ENCODE data around the gene POLA2. TPM values are rescaled to one million over a fixed set of nuclear protein-coding genes. Genes with fewer than 3 reads are reported as not detected.

POLA2 gene
- total RNA-seq, 1 experiment from 2014 or later = 35.6 TPM

GRCh38 chr11:65340226-65340625, 78.5 kb downstream of the POLA2 start:
- Mint-ChIP-seq H3K9me3 (no peaks in the 10 kb centered on the region), H3K36me3 (peaks cover 49% of the 10 kb centered on the region), H3K4me1 (peaks cover 3% of the 10 kb centered on the region), H3K27ac (no peak overlapping the region), H3K4me3 (no peak overlapping the region), H3K27me3 (ENCODE audit: low read depth) (no peaks in the 10 kb centered on the region)
- ChIA-PET CTCF (no interaction called here), POLR2A (no interaction called here)
- TF ChIP-seq SP1 (CRISPR knock-in tag; conservative IDR thresholded peaks at IDR 0.05) (no peak), JAZF1 (CRISPR knock-in tag; IDR thresholded peaks at IDR 0.05) (no peak), GTF2I (CRISPR knock-in tag; conservative IDR thresholded peaks at IDR 0.05) (no peak), ZNF138 (CRISPR knock-in tag; conservative IDR thresholded peaks at IDR 0.05) (no peak)
- TF ChIP-seq, protein P1, sequence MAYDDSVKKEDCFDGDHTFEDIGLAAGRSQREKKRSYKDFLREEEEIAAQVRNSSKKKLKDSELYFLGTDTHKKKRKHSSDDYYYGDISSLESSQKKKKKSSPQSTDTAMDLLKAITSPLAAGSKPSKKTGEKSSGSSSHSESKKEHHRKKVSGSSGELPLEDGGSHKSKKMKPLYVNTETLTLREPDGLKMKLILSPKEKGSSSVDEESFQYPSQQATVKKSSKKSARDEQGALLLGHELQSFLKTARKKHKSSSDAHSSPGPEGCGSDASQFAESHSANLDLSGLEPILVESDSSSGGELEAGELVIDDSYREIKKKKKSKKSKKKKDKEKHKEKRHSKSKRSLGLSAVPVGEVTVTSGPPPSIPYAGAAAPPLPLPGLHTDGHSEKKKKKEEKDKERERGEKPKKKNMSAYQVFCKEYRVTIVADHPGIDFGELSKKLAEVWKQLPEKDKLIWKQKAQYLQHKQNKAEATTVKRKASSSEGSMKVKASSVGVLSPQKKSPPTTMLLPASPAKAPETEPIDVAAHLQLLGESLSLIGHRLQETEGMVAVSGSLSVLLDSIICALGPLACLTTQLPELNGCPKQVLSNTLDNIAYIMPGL (CRISPR knock-in tag; IDR thresholded peaks at IDR 0.05) = no peak
- no peak for ATAC-seq
- no peak for DNase-seq (ENCODE audit: low spot score)

- Mint-ChIP-seq H3K27me3 (ENCODE audit: low read depth) (no peaks in the 10 kb centered on the region), H3K36me3 (peaks cover 64% of the 10 kb centered on the region), H3K4me3 (no peak overlapping the region), H3K4me1 (no peaks in the 10 kb centered on the region), H3K9me3 (no peaks in the 10 kb centered on the region), H3K27ac (no peak overlapping the region)
- ATAC-seq (no peak), DNase-seq (ENCODE audit: low spot score) (no peak)
- ChIA-PET POLR2A (no interaction called here), CTCF (interaction anchor here (0.8 kb wide), 1 partner anchor 12 kb away, joined by 3 read pairs; no protein-coding TSS in a partner anchor)
- TF ChIP-seq ELF4 (CRISPR knock-in tag; IDR thresholded peaks at IDR 0.05; ENCODE audit: low read depth) = no peak
- TF ChIP-seq NR1H2 (CRISPR knock-in tag; IDR thresholded peaks at IDR 0.05) = no peak
- TF ChIP-seq PRDM15 (CRISPR knock-in tag; IDR thresholded peaks at IDR 0.05) = no peak
- TF ChIP-seq ZBTB43 (CRISPR knock-in tag; IDR thresholded peaks at IDR 0.05) = no peak
- TF ChIP-seq FOXK1 (CRISPR knock-in tag; IDR thresholded peaks at IDR 0.05) = no peak
- no peak for TF ChIP-seq NFE2L1 (CRISPR knock-in tag; IDR thresholded peaks at IDR 0.05)
- TF ChIP-seq GABPB1 (CRISPR knock-in tag; IDR thresholded peaks at IDR 0.05) = no peak
- no peak for TF ChIP-seq RORB (CRISPR knock-in tag; IDR thresholded peaks at IDR 0.05)
- no peak for TF ChIP-seq PRRX2 (CRISPR knock-in tag; IDR thresholded peaks at IDR 0.05)
- no peak for TF ChIP-seq ATF1 (CRISPR knock-in tag; IDR thresholded peaks at IDR 0.05)
- TF ChIP-seq ERG (CRISPR knock-in tag; IDR thresholded peaks at IDR 0.05) = no peak
- TF ChIP-seq E2F1 (CRISPR knock-in tag; IDR thresholded peaks at IDR 0.05) = no peak
- TF ChIP-seq ZNF425 (CRISPR knock-in tag; conservative IDR thresholded peaks at IDR 0.05) = no peak
- TF ChIP-seq FOXP1 (CRISPR knock-in tag; IDR thresholded peaks at IDR 0.05; ENCODE audit: borderline replicate concordance) = no peak
- TF ChIP-seq, protein P2, sequence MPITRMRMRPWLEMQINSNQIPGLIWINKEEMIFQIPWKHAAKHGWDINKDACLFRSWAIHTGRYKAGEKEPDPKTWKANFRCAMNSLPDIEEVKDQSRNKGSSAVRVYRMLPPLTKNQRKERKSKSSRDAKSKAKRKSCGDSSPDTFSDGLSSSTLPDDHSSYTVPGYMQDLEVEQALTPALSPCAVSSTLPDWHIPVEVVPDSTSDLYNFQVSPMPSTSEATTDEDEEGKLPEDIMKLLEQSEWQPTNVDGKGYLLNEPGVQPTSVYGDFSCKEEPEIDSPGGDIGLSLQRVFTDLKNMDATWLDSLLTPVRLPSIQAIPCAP (CRISPR knock-in tag; IDR thresholded peaks at IDR 0.05) = no peak
- no peak for TF ChIP-seq CREB1 (CRISPR knock-in tag; IDR thresholded peaks at IDR 0.05)
- TF ChIP-seq TCF7 (CRISPR knock-in tag; IDR thresholded peaks at IDR 0.05; ENCODE audit: low read depth) = no peak
- TF ChIP-seq ZNF396 (CRISPR knock-in tag; IDR thresholded peaks at IDR 0.05; ENCODE audit: borderline replicate concordance) = no peak
- TF ChIP-seq, protein P3, sequence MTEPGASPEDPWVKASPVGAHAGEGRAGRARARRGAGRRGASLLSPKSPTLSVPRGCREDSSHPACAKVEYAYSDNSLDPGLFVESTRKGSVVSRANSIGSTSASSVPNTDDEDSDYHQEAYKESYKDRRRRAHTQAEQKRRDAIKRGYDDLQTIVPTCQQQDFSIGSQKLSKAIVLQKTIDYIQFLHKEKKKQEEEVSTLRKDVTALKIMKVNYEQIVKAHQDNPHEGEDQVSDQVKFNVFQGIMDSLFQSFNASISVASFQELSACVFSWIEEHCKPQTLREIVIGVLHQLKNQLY (CRISPR knock-in tag; IDR thresholded peaks at IDR 0.05) = no peak
These were observed 80.1 kb downstream of the POLA2 start for GRCh38 chr11:65341856-65342255.
